Measurements from ENCODE around the gene KCNG4. TPM values are rescaled to one million over a fixed set of nuclear protein-coding genes. Genes with fewer than 3 reads are reported as not detected.
A peak's percentile ranks its signal among the peaks of the same experiment; 100 is the strongest.

The KCNG4 gene
- total RNA-seq, 1 donor from 2014 or later: not detected

DNA sequence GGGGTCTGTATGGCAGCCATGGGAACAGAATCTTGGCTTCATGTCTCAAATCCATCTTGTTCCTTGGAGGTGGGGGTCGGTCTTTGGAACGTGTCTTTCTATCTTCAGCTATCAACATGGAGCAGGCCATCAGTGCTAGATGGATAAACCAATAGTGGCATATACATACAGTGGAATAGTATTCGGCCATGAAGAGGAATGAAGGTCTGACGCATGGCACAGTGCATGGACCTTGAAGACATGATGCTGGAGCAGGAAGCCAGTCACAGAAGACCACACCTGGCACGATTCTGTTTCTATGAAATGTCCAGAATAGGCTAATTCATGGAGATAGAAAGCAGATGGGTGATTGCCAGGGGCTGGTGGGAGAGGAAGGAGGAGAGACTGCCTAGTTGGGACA lies 7.8 kb downstream of the KCNG4 start:
- Histone ChIP-seq H3K36me3 (no peaks in the 10 kb centered on the region), H3K79me2 (ENCODE audit: low read depth) (no peaks in the 10 kb centered on the region), H4K20me1 (ENCODE audit: low read depth) (no peaks in the 10 kb centered on the region), H3K4me3 (no peak overlapping the region), H3K9ac (no peak overlapping the region), H3K4me1 (no peaks in the 10 kb centered on the region), H3K9me3 (ENCODE audit: low read depth) (no peaks in the 10 kb centered on the region), H3K27ac (no peak overlapping the region), H3K4me2 (no peak overlapping the region), H3F3A (ENCODE audit: low read depth) (peaks cover 4% of the 10 kb centered on the region), H2AFZ (replicated peaks) (no peak overlapping the region), H3K27me3 (no peaks in the 10 kb centered on the region)
- Mint-ChIP-seq H3K4me1 (peaks cover 36% of the 10 kb centered on the region), H3K27me3 (ENCODE audit: insufficient read depth, low read depth) (peaks cover 14% of the 10 kb centered on the region), H3K27ac (no peak overlapping the region), H3K36me3 (no peaks in the 10 kb centered on the region), H3K4me3 (no peak overlapping the region), H3K9me3 (no peaks in the 10 kb centered on the region)
- DNase-seq (ENCODE audit: low spot score): no peak
- TF ChIP-seq EZH2phosphoT487 (IDR thresholded peaks at IDR 0.05) (no peak), EZH2 (IDR thresholded peaks at IDR 0.05) (no peak), CTCF (IDR thresholded peaks at IDR 0.05) (no peak)

DNA sequence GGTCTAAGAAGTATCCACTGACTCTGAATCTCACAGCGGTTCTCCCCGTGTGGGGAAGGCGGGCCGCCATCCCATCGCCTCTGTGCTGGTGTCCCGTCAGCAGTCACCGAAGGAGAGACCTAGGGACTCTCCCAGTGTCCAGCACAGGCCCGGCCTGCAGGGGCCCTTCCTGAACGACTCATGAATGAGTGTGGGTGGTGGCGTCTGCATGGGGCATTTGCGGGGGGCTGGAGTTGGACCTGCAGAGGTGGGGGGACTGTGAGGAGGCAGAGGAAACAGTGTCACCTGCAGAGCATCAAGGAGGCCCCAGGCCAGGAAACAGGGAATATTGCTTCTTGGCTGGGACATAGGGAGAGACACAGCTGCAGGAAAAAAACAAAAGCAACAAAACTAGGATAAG lies 10.3 kb downstream of the KCNG4 start:
- H3K27me3 ChIP-seq: no peaks in the 10 kb centered on the region
- no peak overlapping the region for H2AFZ ChIP-seq (replicated peaks)
- Mint-ChIP-seq H3K36me3 (no peaks in the 10 kb centered on the region), H3K4me3 (no peak overlapping the region), H3K4me1 (peaks cover 34% of the 10 kb centered on the region), H3K9me3 (no peaks in the 10 kb centered on the region), H3K27me3 (ENCODE audit: insufficient read depth, low read depth) (peaks cover 16% of the 10 kb centered on the region), H3K27ac (peak overlapping the region; percentile 44)
- H3K4me2 ChIP-seq: no peak overlapping the region
- H3K27ac ChIP-seq: no peak overlapping the region
- no peak for DNase-seq (ENCODE audit: low spot score)
- H3K9ac ChIP-seq: no peak overlapping the region
- H3K4me3 ChIP-seq: no peak overlapping the region
- TF ChIP-seq EZH2 (IDR thresholded peaks at IDR 0.05): no peak
- no peak for TF ChIP-seq CTCF (IDR thresholded peaks at IDR 0.05)
- TF ChIP-seq EZH2phosphoT487 (IDR thresholded peaks at IDR 0.05): no peak
- H3K9me3 ChIP-seq (ENCODE audit: low read depth): no peaks in the 10 kb centered on the region
- no peaks in the 10 kb centered on the region for H3K36me3 ChIP-seq
- peaks cover 4% of the 10 kb centered on the region for H3F3A ChIP-seq (ENCODE audit: low read depth)
- H4K20me1 ChIP-seq (ENCODE audit: low read depth): no peaks in the 10 kb centered on the region
- no peaks in the 10 kb centered on the region for H3K79me2 ChIP-seq (ENCODE audit: low read depth)
- H3K4me1 ChIP-seq: no peaks in the 10 kb centered on the region

DNA sequence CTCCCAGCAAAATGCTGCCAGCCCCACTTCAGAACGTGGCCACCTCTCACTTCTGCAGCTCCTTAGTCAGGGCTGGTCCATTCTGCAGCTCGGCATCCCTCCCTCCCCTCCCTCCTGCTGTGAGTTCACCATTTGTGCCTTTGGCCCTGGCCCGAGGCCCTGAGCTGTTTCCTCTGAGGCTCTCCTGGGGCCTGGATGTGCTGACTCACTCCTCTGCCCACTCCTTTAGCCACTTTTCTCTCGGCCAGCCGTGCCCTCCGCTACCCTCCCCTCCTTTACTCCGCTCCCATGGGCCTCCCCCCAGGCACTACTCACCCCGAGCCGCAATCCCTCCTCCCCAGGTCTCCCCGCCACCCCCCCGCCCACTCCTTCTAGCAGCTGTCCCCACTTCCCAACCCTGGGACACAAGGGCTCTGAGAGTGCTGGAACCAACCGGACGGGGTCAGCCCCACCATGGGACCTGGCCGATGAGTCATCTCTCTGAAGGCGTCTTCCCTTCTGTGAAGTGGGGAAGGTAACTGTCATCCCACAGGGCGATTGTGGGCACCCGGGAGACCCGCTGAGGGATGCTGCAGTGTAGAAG lies 11.5 kb downstream of the KCNG4 start:
- peaks cover 4% of the 10 kb centered on the region for H3F3A ChIP-seq (ENCODE audit: low read depth)
- H3K27me3 ChIP-seq: no peaks in the 10 kb centered on the region
- TF ChIP-seq EZH2phosphoT487 (IDR thresholded peaks at IDR 0.05) (no peak), CTCF (IDR thresholded peaks at IDR 0.05) (no peak), EZH2 (IDR thresholded peaks at IDR 0.05) (no peak)
- H3K4me1 ChIP-seq: no peaks in the 10 kb centered on the region
- Mint-ChIP-seq H3K27me3 (ENCODE audit: insufficient read depth, low read depth) (peaks cover 14% of the 10 kb centered on the region), H3K4me3 (no peak overlapping the region), H3K36me3 (no peaks in the 10 kb centered on the region), H3K27ac (no peak overlapping the region), H3K4me1 (peaks cover 33% of the 10 kb centered on the region), H3K9me3 (no peaks in the 10 kb centered on the region)
- H4K20me1 ChIP-seq (ENCODE audit: low read depth): no peaks in the 10 kb centered on the region
- no peak overlapping the region for H3K27ac ChIP-seq
- no peak overlapping the region for H2AFZ ChIP-seq (replicated peaks)
- H3K9ac ChIP-seq: no peak overlapping the region
- peak; percentile 31 for DNase-seq (ENCODE audit: low spot score)
- no peak overlapping the region for H3K4me2 ChIP-seq
- H3K79me2 ChIP-seq (ENCODE audit: low read depth): no peaks in the 10 kb centered on the region
- H3K36me3 ChIP-seq: no peaks in the 10 kb centered on the region
- no peaks in the 10 kb centered on the region for H3K9me3 ChIP-seq (ENCODE audit: low read depth)
- H3K4me3 ChIP-seq: no peak overlapping the region

Measured in neural progenitor cell (in vitro differentiated cells).